Activated CD8-positive, alpha-beta memory T cell treated with anti-CD3 and anti-CD28 coated beads, Interleukin-2, amount 50 U/mL, for 1 hour (primary cell): ENCODE data around the gene BID.

Source experiments
- DNase-seq: peaks from one replicate; pipeline ENCODE4 v3.0.0-alpha.2; 2020; ENCODE audit errors: extremely low read depth

Gene BID

DNA sequence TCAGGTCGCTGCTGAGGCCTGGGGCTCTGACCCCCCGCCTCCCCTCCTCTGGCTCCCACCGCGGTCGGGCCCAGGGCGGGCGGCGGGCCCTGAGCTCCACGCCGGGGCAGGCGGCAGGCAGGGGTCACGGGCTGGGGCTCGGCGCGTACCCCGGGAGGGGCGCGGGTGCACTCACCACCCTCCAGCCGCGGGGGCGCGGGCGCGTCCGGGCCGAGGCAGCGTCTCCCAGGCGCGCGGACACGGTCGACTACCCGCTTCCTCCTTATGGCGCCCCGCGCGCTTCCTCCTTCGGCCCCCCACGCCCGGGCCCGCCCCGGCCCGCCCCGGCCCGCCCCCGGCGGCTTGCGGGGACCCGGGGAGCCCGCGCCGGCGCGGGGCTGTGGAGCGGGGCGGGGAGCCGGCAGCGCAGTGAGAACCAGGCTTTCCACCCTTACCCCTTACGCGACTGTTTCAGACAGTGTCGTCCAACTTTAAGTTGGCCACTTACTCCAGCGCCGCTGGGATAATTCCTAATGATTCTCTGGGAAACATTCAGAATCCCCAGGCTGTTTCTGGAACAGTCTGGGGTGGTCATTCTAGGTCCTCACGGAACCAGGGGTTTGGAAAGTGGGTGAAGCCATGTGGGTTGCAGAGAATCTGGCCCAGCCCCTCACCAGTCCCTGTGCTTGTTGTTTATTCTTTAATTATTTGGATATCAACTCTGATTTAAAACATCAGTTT, at the start of gene BID:
BID (minus strand) TSS at position 264 of the 720 bp plus-strand sequence. CDS start 24,353 bp downstream, outside the sequence.
- DNase-seq: no peak

DNA sequence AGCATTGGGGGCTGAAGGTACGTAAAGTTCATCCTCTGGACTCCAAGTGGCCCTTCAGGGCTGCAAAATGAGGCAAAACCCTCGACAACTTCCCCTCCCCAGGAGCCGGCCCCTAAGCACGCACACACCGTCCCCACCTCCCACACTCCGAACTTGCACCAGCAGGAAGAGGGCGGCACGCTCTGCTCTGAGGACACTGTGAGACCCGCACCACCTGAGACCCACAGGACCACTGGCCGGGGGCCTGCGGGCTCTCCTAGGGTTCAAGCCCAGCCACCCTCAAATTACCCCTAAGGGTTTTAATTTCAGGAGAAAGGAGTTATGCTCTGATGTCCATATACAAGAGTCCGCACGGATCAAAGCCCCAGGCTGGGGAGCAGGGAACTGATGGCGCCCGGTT, 49.7 kb upstream of the BID start:
- no peak for DNase-seq

DNA sequence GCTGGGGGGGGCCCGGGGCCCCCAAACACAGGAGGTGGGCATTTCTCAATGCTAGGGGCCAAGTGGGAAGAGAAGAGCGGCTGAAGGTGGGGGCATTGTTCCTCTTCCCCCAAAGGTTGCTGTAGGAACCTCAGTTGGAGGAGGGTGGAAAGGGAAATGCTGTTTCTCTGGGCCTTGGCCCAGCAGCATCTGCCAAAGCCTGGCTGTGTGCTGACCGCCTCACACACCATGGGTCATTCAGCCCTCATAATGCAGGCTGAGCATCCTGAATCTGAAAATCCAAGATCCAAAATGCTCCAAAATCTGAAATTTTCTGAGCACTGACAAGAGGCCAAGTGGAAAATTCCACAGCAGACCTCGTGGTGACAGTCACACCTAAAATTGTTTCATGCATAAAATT, 49.0 kb upstream of the BID start:
- DNase-seq: no peak

DNA sequence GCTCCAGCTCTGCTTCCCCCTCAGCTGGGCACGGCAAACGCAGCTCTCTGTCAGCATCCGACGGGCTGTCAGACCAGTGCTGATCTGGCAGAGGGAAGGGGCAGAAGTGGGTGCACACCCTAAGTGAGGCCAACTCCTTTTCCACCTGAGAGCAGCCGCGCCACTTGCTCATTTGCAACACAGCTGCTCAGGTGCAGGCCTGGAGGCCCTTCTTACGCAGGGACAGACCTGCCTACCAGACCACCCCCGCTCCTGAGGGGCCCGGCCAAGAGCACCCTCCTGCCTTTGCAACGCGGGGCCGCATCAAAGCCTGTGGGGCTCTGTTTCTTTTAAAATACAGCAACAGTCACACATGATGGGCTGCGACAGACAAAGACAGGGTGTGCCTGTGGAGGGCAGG, 47.8 kb upstream of the BID start:
- DNase-seq: no peak

DNA sequence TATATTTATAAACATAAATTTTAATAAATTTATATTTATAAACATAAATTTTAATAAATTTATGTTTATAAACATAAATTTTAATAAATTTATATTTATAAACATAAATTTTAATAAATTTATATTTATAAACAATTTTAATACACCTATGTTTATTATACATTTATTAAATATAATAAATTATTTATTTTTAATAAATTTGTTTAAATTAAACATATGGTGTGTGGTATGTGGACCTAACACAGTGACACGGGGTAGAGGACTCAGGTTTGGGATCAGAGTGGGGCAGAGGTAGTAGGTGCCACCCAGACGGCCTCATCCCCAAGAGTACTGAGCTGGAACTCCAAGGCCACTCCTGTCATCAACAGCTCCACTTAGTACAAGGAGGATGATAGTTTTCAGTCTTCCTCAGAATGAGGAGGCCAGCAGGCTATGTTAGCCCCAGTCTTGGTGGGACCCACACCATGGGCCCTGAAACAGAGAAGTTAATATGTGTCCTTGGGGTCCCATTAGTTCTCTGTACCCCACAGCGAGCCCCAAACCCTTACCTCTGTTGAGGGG, 46.7 kb upstream of the BID start:
- DNase-seq: no peak

DNA sequence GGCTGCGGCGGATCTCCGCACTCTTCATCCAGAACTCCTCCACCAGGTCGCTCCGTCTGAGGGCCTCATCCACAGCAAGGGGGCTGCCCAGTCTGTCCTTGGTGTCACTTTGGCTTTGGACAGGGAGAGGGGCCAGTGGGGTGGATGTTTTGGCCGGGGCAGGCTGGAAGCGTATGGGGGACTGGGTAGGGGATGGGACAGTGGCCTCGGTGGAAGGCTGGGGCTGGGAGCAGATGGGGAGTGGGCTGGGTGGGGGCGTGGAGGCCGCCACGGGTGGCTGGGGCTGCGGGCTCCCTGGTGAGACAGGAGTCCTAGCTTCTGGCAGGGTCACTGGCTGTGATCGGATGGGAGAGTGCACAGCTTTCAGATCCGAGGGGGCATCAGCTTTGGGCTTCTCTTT, 44.4 kb upstream of the BID start:
- DNase-seq: no peak

DNA sequence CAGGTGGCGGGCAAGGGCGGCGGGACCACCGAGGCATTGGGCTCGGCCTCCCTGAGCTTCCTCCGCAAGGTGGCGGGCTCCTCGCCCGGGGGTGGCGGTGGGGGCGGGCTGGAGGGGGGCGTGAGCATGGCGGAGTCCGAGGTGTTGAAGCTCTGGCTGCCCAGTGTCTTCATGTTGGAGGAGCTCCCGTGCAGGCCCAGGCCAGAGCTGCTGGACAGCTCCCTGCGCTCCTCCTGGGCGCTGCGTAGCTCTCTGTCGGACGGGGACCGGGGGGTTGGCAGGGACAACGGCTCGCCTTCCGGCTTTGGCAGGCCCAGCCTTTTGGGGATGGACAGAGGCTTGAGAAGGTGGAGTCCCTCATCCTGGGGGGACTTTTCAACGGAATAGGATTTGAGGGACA, 43.9 kb upstream of the BID start:
- DNase-seq: no peak

DNA sequence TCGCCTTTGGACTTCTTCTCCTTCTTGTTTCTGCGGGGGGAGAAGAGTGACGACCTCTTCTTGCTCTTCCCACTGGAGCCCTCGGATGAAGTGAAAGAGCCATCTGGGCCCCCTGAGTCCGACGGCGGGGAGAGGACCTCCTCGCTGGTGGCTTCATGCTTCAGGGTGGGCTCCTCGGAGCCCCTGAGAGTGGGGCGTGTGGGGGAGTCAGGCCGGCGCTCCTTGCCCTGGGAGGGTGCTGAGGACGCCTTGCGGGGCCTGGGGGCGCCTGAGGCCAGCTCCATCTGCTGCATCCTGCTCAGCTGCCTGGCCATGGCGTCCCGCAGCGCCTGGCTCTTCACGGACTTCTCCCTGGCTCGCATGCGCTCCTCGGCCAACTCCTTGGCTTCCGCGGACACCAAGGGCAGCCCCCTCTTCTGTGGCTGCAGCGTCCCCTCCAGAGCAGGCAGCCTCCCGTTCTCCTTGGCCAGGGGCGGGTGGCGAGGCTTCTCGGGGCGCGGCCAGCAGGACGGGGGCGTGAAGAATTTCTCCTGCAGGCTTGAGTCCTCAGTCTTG, 43.3 kb upstream of the BID start:
- DNase-seq: no peak

DNA sequence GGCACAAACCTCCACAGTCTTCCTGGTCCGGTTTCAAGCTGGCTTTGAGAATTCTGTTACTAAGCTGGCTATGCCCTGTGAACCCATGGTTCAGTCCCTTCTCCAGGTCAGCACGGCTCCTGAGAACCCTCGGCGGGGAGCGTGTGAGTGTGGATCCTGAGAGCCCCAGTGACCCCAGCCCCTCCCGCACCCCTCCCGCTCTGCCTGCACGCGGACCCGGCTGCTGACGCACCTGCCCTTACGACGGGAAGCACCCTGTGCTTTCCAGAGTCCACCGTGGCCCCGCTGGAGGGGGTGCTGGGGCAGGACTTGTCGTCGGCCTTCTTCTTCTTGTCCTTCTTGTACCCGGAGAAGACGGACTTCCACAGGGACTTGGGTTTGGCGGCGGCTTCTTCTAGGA, 42.8 kb upstream of the BID start:
- no peak for DNase-seq

DNA sequence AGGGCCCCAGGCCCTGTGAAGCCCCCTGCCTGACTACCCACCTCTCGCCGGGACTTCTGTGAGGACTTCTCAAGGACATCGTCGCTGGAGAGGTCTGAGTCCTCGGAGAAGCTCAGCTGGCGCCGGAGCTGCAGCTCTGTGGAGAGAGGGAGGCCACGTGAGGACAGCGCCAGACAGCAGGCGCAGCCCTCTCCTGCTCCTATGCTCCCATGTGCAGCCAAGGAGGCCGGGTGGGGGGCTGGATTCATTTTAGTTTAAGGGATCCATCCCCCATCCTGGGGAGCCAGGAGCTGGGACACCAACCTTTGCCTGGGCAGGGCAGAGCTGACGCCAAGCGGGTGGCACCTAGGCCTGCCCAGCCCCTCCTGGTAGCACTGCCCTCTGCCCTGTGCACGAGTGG, 42.4 kb upstream of the BID start:
- DNase-seq: no peak

DNA sequence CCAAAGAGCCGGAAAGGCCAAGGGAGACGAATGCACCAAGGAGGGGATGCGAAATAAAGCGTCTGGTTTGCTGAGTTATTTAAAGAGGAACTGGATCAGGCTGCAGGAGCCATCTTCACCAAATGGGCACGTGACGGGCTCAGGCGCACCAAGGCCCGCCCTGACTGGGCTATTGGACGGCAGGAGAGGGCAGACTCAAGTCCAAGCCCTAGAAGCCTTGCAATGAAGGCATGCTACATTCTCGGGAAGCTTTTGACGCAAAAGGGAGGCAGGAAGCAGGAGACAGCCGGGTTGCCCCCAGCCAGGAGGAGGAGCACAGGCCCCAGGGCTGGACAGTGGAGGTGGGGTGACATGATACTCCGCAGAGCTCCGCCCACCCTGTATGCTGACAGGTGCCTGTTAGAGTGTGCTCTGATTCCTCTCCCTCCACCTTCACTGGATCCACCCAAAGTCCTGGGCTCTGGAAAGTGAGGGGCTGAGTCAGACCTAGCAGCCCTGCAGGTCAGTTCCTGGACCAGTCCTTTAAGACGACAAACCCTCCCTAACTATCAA, 41.5 kb upstream of the BID start:
- no peak for DNase-seq

DNA sequence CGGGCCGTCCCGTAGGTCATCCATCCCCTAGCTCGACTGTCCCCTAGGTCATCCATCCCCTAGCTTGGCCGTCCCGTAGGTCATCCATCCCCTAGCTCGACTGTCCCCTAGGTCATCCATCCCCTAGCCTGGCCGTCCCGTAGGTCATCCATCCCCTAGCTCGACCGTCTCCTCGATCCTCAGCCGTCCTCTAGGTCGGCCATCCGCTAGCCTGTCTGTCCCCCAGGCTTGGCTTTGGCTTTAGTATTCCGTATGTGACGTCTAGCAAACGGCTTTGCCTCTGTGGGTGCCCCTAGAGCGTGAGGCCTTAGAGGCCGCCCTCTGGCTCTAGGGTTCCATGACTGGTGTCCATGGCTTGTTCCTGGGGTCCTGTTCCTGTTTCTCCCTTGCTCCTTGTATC, 40.6 kb upstream of the BID start:
- no peak for DNase-seq

DNA sequence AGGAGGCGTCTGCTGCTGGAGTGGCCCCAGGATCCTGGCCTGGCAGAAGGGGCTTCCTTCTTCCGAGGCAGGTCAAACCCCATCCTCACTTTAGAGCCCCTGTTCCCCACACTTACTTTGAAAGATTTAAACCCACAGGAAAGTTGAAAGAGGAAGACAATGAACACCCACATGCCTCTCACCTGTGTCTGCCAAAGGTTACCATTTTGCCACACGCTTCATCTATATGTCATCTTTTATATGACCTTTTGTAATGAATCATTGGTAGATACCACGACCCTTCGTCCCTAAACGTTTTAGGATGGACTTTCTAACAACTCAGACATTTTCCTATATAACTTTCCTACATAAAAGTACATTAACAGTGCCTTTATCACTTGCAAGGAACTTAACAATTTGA, 39.8 kb upstream of the BID start:
- no peak for DNase-seq

DNA sequence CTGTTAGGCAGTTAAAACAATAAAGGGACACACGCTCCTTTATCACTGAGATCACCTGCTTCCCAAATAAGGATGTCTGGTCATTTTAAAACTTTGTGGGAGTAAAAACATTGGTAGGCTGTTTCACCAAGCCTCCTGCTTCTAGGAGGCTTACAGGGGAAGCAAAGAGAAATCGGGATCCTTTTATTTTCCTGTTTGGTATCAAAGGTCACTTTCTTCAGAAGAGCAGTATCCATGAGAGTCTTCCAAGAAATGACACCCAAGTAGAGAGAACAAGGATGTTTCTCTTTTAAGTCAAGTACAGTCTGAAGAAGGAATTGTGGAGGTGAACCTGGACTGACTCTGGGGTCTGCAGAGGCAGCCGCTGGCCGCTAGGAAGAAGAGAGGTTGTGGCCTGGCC, 36.9 kb upstream of the BID start:
- DNase-seq: no peak

DNA sequence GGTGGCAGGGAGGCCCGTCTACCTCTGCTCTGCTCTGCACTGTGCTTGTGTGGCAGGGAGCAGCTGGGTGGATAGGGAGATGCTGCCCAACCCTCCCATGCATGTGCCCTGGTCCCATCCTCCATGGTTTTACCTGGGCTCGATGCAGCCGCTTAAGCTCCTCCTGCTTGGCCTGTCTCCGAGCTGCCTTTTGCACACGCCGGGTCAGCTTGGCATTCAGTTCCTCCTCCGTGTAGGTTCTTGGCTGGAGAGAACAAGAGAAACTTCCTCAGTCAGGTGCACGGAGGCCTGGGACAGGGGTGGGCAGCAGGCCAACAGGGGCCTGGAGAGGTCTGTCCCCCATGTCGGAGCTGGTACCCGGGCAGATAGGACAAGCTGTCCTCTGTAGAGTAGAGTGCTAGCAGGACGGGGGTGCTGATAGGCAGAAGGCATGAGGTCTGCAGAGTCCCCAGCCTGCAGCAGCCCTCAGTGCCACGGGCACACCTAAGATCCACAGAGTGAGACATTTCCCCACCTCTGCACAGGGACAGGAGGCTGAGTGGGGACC, 36.4 kb upstream of the BID start:
- DNase-seq: no peak

DNA sequence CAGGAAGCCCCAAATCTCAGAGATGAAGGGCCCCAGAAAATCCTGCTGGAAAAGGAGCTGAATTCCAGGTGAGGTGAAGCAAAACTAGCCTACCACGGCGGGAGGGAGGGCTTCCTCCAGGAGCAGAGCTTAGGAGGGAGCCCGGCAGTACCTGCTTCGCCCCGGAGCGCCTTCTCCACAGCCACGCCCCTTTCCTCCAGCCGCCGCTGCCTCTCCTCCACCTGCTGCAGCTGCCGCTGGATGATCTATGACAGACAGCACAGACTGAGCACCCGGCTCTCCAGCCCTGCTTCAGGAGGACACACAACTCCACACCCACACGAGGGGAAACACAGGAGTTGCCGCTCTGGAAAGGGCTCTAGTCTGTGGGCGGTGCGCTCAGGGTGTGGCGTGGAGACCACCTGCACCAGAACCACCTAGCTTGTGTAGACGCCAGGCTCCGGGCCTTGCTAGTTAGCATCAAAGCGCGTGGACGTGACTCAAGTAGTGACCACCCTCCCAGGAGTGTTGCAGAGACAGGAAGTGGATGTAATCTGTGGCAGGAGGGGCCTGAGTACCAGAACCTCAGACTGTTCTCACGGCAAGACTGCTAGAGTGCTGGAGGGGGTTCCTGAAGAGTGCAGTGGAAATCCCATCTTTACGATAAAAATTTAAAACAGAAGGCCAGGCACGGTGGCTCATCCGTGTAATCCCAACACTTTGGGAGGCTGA, 34.6 kb upstream of the BID start:
- no peak for DNase-seq

DNA sequence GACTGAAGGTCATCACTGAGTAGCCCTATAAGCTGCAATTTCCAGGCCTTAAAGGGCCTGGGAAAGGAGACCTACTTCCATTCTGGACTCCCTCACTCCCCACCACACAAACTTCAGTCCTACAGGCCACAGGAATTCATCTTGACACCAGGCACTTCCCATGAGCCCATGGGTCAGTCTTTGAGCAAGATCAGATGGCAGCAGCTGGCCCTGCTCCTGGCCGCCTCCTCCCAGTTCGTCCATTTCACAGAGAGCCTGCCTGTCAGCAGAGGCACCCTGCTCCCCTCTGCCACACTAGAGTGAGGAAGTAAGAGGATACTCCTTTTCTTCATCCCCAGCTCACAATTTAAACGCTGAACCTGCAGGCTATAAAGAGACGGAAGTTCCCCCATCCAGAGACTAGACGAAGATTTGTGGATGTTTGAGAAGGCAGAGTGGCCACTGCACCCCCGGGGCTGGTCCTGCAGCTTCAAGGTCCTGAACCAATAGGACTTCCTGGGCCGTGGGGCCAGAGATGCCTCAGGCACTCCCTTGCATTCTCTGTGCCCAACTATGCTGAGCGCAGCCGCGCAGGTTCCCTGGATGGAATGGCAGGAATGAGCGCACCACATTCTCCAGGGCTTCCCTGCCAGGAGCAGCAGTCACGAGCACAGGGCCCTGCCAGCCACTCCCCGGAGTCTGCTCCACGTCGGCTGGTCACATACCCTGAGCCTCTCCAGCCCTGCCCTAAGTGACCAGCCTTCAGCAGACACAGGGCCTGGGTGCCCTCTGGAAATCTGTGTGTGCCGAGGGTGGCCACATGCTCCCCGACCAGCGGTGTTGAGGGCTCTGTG, 33.5 kb upstream of the BID start:
- no peak for DNase-seq

DNA sequence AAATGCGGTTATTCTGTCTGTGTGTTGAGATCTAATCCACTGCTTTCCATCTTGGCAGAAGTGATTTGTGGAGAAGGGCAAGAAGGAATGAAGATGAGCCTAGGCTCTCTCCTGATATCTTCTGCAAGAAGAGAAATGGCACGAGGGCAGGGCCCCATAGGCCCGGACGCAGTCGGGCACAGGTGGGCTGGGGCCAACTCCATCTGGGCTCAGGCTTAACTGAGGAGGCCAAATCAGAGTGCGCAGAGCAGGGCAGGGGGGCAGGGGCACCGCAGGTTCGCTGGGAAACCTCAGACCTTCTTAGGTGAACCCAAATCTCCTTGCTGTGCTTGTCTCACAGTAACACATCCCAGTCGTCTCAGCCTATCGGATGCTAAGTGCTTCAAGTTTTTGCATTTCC, 32.8 kb upstream of the BID start:
- no peak for DNase-seq

DNA sequence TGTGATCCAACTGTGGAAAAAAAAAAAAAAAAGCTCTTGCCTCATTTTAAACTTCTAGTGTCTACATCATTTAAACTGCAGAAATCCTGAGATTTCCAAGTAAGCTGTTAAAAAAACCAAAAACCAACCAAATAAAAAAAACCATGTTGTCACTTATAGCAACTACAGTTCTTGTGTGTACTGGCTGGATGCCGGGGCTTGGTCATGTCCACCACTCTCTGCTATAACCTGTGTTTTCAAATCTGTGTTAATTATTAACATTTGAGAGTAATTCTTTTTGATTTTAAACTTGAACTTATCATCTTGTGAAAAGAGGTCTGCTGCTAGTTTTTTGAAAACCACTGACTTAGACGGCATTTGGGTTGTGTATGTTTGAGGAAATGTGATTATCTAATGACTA, 32.2 kb upstream of the BID start:
- no peak for DNase-seq

DNA sequence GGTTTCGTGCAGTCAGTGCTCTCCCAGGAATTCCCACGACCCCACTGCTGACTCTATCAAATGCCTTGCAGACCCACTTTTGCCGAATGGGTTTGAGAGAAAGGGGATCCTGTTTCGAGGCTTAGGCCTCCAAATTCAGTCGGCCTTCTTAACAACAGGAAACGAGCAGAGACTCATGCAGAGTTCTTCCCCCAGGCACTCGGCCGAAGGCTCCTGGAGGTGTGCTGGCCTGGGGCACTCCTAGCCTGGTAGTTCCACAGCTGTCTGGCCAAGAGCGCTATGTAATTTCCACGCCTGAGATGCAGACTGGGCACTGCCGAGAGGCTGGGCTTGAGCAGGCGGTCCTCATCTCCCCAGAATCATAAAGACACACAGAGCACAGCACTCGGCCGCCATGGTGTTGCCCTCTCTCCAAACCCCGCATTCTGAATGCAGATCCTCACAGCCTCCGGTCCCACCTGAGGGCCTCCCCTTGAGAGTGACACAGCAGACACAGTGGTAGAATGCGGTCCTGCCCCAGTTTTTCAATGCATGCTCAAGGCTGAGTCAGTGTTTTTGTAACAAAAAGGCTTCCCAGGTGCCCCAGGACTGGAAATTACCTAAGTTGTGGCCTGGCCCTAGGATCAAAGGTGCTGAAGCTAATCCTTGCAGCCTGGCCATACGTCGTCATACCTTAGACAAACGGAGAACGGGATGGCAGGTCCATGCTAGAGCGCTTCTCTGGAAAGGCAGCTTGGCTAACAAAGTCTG, 30.2 kb upstream of the BID start:
- DNase-seq: no peak
